ENCODE results near the gene PIGA.

DNA sequence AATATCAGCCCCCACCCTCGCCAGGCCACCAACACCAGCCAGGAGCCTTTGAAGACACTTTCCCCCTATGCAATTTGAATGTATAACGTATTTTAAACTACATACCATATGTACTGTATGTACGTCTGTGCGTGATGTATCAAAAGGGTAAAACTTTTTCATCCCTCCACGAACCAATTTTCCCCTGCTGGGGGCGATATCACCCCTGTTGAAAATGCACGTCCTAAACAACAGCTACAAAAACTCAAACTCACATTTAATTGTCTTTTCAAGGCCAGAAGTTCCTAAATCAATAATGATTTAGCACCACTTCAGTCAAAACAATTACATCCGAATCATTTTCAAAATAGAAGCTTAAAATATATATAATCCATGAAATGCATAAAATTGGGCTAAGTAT is 47.5 kb upstream of the PIGA start:
- no peak for TF ChIP-seq CTCF (IDR thresholded peaks at IDR 0.05)
- TF ChIP-seq POLR2A (IDR thresholded peaks at IDR 0.05): no peak
